Occipital lobe (tissue), 2 donors: ENCODE measurements around the gene DCP2. TPM values are rescaled to one million over a fixed set of nuclear protein-coding genes. Genes with fewer than 3 reads are reported as not detected.

Experiments
- DNase-seq: peaks from one replicate; lab custom pipeline; 2025; lab: John Stamatoyannopoulos, UW
- total RNA-seq: library from RNA; depleted of rRNA; stranded (reverse); fragments of >200 nt; gene quantifications from one replicate; pipeline ENCODE4 v1.2.3, GENCODE V29; 2014

The DCP2 gene
- total RNA-seq, 1 donor from 2014 or later = 129 TPM

DNA sequence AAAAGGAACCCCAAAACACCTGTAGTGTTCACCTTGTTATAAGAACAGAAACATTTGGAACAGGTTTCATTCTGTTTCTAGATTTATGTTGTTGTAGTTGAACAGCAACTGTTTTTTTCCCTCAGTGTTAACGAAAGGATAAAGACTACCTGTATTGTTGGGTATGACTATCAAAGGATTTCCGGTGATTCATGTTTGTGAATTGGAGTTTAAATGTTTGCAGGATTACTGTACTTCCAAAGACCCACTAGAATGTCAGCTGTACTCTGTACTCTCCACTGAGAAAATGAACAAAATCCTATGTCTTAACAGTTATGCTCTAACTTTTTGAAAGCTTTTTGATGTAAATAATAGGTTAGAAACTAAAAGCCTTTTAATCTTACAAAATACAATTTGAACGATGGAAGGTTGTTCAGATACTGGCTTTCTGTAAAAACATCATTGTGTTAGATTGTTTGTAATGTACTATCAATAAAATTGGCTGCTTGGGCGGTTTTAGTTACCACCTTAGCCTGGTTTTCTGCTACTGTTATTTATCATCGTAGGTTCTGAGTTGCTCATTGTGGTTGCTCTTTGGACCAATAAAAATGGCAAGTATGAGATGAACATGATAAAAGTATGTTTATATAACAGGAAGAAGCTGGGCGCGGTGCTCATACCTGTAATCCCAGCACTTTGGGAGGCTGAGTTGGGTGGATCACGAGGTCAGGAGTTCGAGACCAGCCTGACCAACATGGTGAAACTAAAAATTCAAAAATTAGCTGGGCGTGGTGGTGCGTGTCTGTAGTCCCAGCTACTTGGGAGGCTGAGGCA lies 44.1 kb downstream of the DCP2 start:
- DNase-seq = no peak

- DNase-seq = no peak
Measured at GRCh38 chr5:113022661-113023060, 46.1 kb downstream of the DCP2 start.

- no peak for DNase-seq
Measured at GRCh38 chr5:113024076-113024697, 47.6 kb downstream of the DCP2 start.

DNA sequence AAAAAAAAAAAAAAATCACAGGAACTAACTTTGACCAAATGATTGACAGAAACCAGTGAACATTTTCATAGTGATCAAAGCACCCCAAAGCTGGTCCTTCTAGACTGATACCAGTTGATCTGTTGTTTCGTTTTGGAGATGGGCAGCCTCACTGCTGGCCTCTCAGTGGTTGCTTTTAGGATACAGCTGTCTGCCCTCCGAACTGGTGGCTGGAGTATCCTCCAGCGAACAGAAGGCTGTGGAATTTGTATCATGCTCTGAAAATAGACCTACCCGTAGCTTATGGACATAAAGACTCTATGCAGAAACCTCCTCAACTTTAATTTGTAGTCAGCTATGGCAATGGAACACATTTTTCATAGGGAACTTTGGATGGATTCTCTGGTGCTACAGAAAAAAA lies 49.0 kb downstream of the DCP2 start:
- DNase-seq = no peak

DNA sequence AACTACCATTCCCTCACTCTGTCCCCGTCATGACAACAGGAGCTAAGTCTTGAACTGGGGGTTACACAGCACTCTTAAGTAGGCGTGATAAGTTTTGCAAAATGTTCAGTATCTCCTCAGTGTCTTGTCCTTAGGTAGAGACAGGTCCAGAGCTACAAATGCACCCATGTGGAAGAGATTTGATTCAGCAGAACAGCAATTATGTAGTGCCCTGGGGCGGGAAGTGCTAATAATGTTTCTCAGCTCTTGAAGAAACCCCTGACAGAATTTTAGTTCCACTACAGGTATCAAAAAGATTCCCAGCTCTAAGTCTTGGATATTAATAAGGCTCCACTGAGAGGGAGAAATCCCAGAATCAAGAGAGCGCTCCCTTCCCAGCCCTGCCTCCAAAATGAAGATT lies 49.6 kb downstream of the DCP2 start:
- DNase-seq = no peak

DNA sequence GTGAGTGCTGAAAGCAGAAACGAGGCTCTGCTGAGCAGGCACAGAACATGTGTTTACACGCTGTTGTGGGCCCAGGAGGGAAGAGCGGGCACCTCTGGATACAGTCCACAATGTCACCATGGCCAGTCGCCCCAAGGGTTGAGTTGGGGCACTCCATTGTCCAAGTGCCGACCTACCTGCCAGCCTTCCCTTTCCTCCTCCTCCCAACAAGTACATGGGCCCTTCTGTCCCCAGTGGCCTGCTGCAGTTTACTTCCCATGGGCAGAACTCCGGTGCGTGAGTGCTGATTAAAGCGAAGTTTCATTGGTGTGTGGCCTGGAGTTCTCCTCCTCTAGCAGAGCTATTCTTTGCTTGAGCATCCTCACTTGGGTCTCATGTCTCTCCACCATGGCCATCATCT lies 50.4 kb downstream of the DCP2 start:
- DNase-seq = no peak

- no peak for DNase-seq
Measured at GRCh38 chr5:113027431-113027830, 50.8 kb downstream of the DCP2 start.

- DNase-seq = no peak
Measured at GRCh38 chr5:113029614-113030013, 53.0 kb downstream of the DCP2 start.

GRCh38 chr5:113031104-113031503 lies 54.5 kb downstream of the DCP2 start:
- no peak for DNase-seq

- no peak for DNase-seq
Measured at GRCh38 chr5:113031557-113031956, 55.0 kb downstream of the DCP2 start.

DNA sequence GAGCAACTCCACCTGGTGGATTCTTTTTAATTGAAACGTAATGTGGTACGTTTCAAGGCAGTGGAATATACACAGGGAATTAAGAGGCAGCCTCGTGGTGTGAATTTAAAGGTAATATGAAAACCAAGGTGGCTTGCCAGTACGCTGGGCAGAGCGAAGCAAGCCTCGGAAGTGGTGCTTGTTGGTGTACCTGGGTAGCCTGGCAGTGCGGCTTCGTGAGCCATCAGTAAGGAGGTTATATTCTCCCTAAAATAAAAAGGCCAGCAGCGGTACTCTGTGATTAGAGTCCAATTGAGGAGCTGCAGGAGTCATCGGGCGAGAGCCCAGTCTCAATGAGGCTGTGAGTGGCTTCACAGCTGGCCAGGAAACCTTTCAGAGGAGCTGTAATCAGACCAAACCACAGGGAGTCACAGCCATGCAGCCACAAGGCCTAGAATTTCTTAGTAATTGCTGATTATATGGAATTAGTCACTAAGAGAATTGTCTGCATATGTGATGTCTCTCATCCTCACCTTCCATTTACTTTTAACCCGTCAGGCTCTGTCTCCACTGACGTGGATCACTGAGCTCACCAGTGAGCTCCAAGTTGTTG lies 57.7 kb downstream of the DCP2 start:
- no peak for DNase-seq

GRCh38 chr5:113035096-113035495 lies 58.5 kb downstream of the DCP2 start:
- DNase-seq = no peak

GRCh38 chr5:113036321-113036720 lies 59.7 kb downstream of the DCP2 start:
- no peak for DNase-seq

DNA sequence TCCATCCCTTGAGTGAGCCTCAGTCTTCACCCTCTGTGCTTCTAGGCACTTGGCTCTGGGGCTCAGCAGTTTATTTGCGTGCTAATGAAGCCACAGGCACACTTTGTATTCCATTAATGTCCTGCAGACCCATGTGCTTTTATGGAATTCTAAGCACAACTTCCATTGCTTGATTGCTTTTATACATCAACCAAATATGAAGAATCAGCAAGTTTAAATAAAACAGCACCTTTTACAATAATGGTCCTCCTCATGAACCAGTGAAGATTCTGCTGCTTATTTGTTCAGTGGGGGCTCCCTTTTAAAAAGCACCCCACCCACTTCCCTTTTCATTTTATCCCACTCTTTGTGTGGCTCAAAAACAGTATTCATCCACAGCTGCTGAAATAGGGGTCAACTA lies 60.2 kb downstream of the DCP2 start:
- DNase-seq = no peak

DNA sequence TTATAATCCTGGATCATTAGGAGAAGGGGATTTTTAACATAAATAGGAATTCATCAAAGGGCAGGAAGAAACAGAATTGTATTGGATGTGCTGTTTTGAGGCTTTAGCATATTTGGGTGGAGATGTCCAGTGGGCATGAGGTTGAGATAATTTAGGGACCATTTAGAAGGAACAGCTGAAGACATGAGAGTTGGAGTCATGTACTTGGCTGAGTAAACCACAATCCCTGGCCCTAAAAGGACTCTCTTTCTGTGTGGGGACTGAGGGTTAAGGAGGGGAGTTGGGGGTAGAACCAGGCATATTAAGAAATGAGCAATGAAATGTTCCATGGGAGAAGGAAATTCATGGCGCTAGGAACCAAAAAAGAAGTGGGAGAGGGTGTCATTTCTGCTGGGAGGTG lies 61.5 kb downstream of the DCP2 start:
- DNase-seq = no peak

DNA sequence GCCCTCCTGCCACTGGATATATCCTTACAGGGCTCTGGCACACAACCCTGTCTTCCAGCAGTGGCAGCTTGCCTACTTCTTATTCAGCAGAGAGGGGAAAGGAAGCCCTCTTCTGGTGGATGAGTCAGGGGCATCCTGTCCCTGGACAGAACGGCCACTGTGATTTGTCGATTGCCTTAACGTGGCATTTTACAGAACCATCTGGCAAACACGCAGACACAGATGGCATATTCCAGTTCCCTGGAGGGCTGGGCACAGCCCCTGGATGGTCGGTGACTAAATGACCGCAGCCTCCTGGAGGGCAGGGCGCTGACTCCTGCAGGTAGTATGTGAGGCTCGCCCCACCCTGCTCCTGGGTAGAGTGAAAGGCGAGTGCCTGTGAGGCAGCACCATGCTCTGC lies 62.1 kb downstream of the DCP2 start:
- no peak for DNase-seq

GRCh38 chr5:113039229-113039933 lies 62.8 kb downstream of the DCP2 start:
- DNase-seq = no peak

- no peak for DNase-seq
Measured at GRCh38 chr5:113039934-113040285, 63.3 kb downstream of the DCP2 start.

DNA sequence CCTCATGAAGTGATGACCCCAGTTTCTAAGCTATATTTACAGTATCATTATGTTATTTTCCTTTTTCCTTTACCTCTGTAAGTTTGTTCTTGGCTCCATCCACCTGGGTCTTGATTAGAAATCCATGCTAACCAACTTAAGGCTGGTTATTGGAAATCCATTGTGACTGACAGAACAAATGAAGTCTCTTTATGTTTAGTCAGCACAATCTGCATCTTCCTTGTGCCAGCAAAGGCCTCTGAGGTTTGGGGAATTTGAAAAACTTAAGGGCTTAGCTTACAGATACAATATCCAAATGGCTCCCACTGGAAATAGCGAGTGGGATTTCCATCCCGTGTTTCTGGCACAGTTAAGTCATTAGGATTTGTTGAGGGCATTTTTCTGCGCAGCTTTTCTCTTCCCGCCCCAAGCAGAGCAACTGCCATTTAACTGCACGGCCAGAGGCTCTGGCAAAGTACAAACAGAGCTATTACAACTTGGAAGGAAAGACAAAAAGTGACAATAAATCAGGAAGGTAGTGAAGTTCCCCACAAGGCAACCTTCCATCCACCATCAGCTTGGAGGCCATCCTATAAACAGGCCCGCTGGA lies 64.2 kb downstream of the DCP2 start:
- DNase-seq = no peak

- no peak for DNase-seq
Measured at GRCh38 chr5:113042491-113043243, 66.1 kb downstream of the DCP2 start.

DNA sequence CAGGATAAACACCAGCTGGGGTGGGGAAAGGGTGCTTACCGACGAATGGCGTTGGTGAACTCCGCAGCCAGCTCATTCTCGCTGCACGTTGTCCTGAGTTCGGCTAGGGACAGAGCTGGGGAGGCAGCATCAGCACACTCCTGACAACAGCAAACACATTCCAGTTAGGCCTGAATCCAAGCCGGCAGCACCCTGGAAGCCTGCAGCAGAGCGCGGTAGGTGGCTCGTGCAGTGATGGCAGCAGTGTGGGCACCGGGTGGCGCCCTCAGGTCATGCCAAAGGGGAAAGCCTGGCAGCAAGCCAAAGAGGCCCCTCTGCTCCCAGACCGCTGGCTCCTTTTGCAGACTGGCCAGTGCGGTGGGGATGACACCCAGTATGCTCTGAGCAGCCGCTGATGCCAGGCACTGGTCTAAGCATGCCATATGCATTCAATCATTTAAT lies 66.9 kb downstream of the DCP2 start:
- no peak for DNase-seq
